ENCODE results near the gene DPH1.

Gene DPH1

GRCh38 chr17:2076087-2076984, 46.4 kb downstream of the DPH1 start:
- Histone ChIP-seq H3K36me3 (no peaks in the 10 kb centered on the region), H3K27me3 (no peaks in the 10 kb centered on the region), H3K4me3 (ENCODE audit: low read depth, low read length) (no peak overlapping the region), H3K9me3 (no peaks in the 10 kb centered on the region), H3K4me1 (peaks cover 16% of the 10 kb centered on the region)
- DNase-seq = peak; percentile 85
- no peak for TF ChIP-seq CTCF (IDR thresholded peaks at IDR 0.05; ENCODE audit: low read depth, low read length)

DNA sequence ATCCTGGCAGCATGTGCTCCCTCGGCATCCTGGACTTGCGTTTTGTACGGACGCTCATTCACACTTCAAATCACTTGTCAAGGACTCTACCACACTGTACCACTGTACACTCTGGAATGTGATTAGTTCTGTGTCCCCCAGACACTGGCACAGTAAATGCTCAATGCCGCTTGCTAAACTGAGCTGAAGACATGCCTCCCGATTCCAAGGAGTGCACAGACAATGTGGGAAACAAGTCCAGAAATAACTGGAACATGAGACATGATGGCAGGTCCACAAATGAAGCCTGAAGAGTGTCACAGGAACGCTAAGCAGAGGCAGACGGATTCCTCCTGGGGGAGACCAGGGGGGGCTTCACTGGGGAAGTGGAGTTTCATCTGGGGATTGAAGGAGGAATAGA, 47.1 kb downstream of the DPH1 start:
- no peak for TF ChIP-seq CTCF (IDR thresholded peaks at IDR 0.05; ENCODE audit: low read depth, low read length)
- H3K36me3 ChIP-seq = no peaks in the 10 kb centered on the region
- H3K4me3 ChIP-seq (ENCODE audit: low read depth, low read length) = no peak overlapping the region
- H3K4me1 ChIP-seq = peaks cover 16% of the 10 kb centered on the region
- no peaks in the 10 kb centered on the region for H3K9me3 ChIP-seq
- no peak for DNase-seq
- no peaks in the 10 kb centered on the region for H3K27me3 ChIP-seq

DNA sequence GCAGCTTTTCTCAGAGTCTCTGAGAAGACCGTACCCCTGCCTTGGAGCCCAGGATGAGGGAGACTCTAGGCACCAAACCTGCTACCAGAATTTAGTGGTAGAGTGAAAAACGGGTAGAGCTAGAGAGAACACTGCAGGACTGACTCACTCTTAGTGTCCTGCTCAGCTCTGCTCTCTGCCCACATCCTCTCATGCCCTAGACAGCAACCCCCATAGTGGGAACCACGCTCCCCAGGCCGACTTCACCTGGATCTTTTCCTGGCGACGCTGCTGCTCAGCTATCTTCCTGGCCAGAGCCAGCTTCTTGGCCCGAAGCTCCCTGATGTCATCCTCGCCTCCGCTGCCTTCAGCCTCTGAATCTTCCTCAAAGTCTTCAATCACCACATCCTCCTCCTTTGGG, 51.6 kb downstream of the DPH1 start:
- H3K36me3 ChIP-seq = no peaks in the 10 kb centered on the region
- H3K4me3 ChIP-seq (ENCODE audit: low read depth, low read length) = no peak overlapping the region
- H3K27me3 ChIP-seq = no peaks in the 10 kb centered on the region
- DNase-seq = no peak
- no peaks in the 10 kb centered on the region for H3K9me3 ChIP-seq
- TF ChIP-seq CTCF (IDR thresholded peaks at IDR 0.05; ENCODE audit: low read depth, low read length) = no peak
- peaks cover 30% of the 10 kb centered on the region for H3K4me1 ChIP-seq

- Histone ChIP-seq H3K36me3 (no peaks in the 10 kb centered on the region), H3K4me3 (ENCODE audit: low read depth, low read length) (no peak overlapping the region), H3K9me3 (no peaks in the 10 kb centered on the region), H3K27me3 (no peaks in the 10 kb centered on the region), H3K4me1 (peaks cover 23% of the 10 kb centered on the region)
- DNase-seq = peak; percentile 27
- no peak for TF ChIP-seq CTCF (IDR thresholded peaks at IDR 0.05; ENCODE audit: low read depth, low read length)
Measured at GRCh38 chr17:2082003-2082781, 52.2 kb downstream of the DPH1 start.

DNA sequence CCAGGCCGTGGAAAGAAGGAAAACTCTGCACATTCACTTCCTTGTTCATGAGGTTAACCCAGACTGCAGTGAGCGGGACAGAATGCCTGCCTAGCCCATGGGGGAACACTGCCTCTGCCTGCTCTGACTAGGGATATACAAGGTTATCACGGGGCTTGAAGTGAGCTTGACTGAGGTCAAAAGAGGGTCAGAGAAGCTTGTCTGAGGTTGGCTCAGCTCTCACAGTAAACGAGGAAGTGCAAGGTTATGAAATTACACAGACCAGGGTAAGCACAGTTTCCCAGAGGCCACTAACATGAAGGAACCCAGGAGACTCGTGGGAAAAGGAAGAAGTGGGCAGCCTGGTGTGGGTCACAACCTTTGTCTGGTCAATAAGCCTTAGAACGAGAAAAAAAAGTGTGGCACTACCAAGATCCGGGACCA, 53.7 kb downstream of the DPH1 start:
- H3K27me3 ChIP-seq = no peaks in the 10 kb centered on the region
- no peak for DNase-seq
- no peak overlapping the region for H3K4me3 ChIP-seq (ENCODE audit: low read depth, low read length)
- H3K9me3 ChIP-seq = no peaks in the 10 kb centered on the region
- peaks cover 23% of the 10 kb centered on the region for H3K4me1 ChIP-seq
- no peak for TF ChIP-seq CTCF (IDR thresholded peaks at IDR 0.05; ENCODE audit: low read depth, low read length)
- H3K36me3 ChIP-seq = no peaks in the 10 kb centered on the region

Measured in BE2C (cell line).